Activated naive CD8-positive, alpha-beta T cell treated with anti-CD3 and anti-CD28 coated beads, Interleukin-2, amount 50 U/mL, for 16 hours (primary cell): ENCODE data around the gene ZNF740.
"Not testable (repeated sequence)": the region's sequence is repeated elsewhere in the genome, so short reads cannot be mapped to it uniquely, and the experiment has no call there.

Experiments
- DNase-seq: peaks from one replicate; pipeline ENCODE4 v3.0.0-alpha.2; 2020; ENCODE audit warnings: low read depth, low spot score

Gene ZNF740

DNA sequence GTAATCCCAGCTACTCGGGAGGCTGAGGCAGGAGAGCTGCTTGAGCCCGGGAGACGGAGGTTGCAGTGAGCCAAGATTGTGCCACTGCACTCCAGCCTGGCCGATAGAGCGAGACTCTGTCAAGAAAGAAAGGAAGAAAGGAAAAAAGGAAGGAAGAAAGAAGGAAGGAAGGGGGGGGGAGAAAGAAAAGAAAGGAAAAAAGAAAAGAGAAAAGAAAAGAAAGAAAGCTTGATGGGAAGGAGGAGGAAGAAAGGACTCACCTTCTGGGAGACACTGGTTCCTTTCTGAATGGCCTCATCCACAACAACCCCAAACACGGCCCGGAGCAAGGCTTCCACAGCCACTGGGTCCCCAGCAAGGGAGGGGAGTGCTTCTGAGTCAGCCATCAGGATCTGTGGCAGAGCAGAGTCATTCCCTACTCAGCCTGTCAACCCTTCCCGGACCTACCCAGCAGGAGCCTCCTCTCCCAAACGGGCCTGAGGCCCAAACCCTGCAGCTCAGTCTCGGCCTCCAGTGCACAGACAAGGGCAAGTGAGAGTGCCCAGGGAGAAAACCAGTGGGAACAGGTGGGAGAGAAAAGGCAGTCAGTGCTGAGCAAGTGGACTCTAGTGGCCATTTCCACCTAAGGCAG lies 7.3 kb upstream of the ZNF740 start:
- DNase-seq, result no peak

- DNase-seq, result no peak
These were observed 5.5 kb upstream of the ZNF740 start for GRCh38 chr12:53174881-53175491.

- DNase-seq, result no peak
These were observed 3.8 kb upstream of the ZNF740 start for GRCh38 chr12:53176750-53177149.

DNA sequence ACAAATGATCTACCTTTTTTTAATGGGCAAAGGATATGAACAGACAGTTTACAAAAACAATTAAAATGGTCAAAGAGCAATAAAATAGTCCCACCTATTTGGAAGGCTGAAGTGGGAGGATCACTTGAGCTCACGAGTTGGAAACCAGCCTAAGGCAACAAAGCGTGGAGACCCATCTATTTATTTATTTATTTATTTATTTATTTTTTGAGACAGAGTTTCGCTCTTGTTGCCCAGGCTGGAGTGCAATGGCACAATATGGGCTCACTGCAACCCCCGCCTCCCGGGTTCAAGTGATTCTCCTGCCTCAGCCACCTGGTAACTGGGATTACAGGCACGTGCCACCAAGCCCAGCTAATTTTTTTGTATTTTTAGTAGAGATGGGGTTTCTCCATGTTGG lies 3.1 kb upstream of the ZNF740 start:
- not testable (repeated sequence) for DNase-seq

DNA sequence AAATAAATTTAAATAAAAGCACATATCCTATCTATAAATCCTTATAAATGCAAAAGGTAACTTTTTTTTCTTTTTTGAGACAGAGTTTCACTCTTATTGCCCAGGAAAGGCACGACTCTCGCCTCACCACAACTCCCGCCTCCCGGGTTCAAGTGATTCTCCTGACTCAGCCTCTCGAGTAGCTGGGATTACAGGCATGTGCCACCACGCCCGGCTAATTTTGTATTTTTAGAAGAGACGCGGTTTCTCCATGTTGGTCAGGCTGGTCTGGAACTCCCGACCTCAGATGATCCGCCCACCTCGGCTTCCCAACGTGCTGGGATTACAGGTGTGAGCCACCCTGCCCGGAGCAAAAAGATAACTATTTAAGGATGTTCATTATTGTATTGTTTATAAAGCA lies 1.7 kb upstream of the ZNF740 start:
- not testable (repeated sequence) for DNase-seq

DNA sequence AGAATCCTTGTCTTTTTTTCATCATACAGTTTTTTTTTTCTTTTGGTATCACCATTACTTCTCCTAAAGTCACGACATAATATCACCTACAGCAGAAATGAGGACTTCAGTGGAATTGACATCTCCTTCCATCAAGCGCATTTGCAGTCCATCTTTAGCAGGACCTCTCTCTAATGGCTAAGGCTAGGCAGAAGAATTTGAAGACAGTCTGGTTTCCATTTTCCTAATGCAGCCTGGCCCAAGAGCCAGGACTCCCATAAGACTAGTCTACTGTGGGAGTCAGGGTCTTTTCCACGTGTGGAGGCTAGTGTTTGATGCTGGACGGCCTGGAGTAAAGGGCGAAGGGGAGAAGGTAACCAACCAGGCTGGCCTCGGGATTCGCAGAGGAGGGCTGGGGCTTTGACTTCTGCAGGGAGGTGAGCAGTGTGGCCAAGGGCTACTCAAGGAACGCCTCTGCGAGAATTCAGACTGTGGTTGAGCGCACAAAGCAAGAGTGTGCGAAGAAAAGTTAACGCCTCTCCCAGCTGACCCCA lies 769 bp upstream of the ZNF740 start:
- no peak for DNase-seq

- peak; percentile 47 for DNase-seq
These were observed 566 bp downstream of the ZNF740 start for GRCh38 chr12:53180931-53181645.

- no peak for DNase-seq
These were observed 1.4 kb downstream of the ZNF740 start for GRCh38 chr12:53181935-53182334.

- DNase-seq, result no peak
These were observed 2.4 kb downstream of the ZNF740 start for GRCh38 chr12:53182903-53183302.

GRCh38 chr12:53184828-53185227 lies 4.3 kb downstream of the ZNF740 start:
- DNase-seq, result no peak

GRCh38 chr12:53185582-53186153 lies 5.1 kb downstream of the ZNF740 start:
- DNase-seq, result no peak

DNA sequence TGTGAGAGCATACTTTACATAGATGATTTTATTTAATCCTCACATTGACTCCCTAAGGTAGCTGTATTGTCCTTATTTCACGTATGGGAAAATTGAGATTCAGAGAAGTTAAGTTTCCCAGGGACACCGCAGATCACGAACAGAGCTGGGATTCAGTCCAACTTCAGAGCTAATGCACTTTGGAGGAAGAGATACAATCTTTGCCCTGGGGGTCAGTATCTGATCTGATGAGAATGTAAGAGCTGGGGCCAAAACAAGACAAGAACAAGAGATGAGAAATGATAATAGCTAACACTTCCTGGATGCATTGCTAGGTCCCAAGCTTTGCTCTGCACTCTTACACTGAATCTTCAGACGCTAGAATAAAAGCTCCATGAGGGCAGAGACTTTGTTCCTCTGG lies 6.2 kb downstream of the ZNF740 start:
- no peak for DNase-seq

- no peak for DNase-seq
These were observed 6.8 kb downstream of the ZNF740 start for GRCh38 chr12:53187145-53187899.

- no peak for DNase-seq
These were observed 9.7 kb downstream of the ZNF740 start for GRCh38 chr12:53190108-53190729.

DNA sequence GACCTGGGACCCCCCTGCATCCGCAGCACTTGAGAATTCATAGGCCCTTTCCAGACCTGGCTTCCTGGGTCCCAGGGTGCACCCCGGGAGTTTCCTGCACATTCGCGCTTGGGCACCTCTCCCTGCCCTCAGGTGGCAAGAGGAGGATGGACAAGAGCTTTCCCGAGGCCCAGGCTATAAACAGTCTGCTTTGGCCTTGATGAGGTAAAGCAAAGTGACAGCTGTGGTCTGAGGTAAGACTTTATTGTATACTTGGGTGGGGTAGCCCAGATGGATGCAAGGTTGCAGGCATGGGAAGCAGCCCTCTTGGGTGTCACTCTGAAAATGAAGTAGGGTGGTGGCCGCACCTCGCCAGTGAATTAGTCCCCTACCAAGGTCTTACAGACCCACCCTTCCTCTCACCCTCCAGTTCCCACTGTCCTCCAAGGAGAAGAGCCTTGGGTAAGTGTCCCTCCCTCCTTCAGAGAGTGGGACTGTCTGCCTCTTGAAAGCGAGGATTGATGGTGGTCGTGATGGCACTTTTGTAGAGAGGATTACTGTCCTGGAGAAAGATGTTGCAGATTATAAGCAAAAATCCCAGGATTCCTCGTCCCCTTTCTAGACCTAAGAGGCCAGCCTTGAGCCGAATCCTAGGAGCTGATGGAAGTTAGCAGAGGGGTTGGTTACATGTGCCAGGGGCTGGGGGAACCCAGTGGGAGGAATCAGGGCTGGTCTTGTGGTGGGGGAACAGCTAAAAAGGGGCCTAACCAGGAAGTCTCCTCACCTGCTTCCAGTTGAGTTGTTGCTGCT lies 10.8 kb downstream of the ZNF740 start:
- DNase-seq, result no peak

- no peak for DNase-seq
These were observed 11.5 kb downstream of the ZNF740 start for GRCh38 chr12:53191885-53192530.

DNA sequence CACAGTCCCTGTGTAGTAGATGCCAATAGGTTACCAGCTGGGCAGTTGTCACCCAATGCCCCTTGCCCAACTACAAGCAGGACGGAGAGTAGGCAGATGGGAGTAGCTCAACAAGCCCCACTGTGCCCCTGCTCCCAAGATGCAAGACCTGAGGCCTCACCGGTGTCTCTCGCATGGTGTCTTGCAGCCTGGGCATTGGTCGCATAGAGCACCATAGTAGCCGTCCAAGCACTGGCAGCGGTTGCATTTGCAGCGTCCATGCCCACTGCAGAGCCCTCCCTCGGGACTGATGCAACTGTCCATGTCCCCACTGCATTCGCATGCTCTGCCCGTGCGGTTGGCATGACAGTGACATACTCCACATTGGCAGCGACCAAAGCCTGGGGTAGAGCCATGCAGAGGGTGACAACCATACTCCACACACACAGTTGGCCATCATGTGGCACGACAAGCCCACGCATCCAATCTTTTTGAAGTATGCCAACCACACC lies 12.1 kb downstream of the ZNF740 start:
- DNase-seq, result no peak

GRCh38 chr12:53193040-53193439 lies 12.5 kb downstream of the ZNF740 start:
- no peak for DNase-seq

DNA sequence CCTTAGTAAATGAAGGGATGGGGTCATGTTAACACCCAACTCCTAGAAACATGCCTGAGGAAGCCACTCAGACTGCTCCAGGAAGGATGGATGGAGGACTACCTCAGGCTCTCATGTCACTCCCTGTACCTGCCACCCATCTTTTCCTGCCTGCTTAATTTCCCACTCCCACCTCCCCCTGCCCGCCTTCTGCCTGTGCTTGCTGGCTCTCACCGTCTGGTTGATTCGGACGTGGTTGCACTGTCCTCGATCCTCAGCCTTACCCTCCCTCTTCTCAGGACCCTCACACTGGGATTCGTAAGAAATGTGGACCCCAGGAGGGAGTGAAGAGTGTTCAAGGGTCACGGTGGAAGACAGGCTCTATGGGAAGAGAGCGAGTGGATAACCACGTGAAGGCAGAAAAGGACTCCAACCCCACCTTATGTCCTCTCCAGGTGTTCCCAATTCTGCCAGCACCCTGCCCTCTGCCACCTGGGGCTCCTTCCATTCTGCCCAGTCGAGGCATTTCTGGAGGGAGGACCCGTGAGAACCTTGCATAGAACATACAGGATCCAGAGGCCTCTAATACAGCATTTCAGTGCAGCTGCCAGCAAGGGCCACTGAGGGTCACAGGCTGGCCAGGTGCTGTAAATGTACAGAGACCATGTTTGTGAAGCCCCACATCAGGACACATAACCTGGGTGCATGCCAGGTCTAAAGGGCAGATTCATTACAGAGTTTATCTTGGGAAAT lies 13.6 kb downstream of the ZNF740 start:
- no peak for DNase-seq
